K562 (cell line): ENCODE results near the gene MYO9A. TPM values are rescaled to one million over a fixed set of nuclear protein-coding genes. Genes with fewer than 3 reads are reported as not detected.

Experiments used
- ATAC-seq: fragments of 200-7000 bp; cut with Tn5 transposase; 3 replicates; pipeline ENCODE4 v1.9.1; 2020; ENCODE audit warnings: moderate library complexity
- BruUV-seq: library from RNA; stranded (reverse); fragments of 400-500 nt; replicated peaks from 2 replicates; lab custom pipeline; 2021; lab: Mats Ljungman, UMichigan
- CTCF ChIA-PET: fragments of 300-600 bp; formaldehyde crosslinking; extraction: SDS; loops from one replicate; lab custom pipeline; 2021; ENCODE audit warnings: low intra/inter-chr PET ratio; lab: Yijun Ruan, JAX
- POLR2A ChIA-PET: fragments of 300-600, 350-650 bp; sonication (Branson Sonifier 250); formaldehyde crosslinking; extraction: SDS; loops from one replicate; lab custom pipeline; 2021; ENCODE audit warnings: antibody characterized with exemption, inconsistent platforms; lab: Yijun Ruan, JAX
- DNase-seq, 4 experiments: peaks; one replicate each; pipeline versions ENCODE4 v3.0.0 to v3.0.0-alpha.2; 2011 to 2018; ENCODE audit warnings: low spot score in 3 of 4, mixed read lengths in 3 of 4; ENCODE audit errors: extremely low read depth in 1 of 4
- FAIRE-seq: peaks from 2 replicates; lab custom pipeline; 2011; peaks lifted over from hg19 to GRCh38; lab: Jason Lieb, UNC
- H2AFZ ChIP-seq: 2 replicates; pipeline ENCODE4 v1.6.0; 2011; ENCODE audit warnings: low read depth, low read length, control low read depth, inconsistent platforms
- H3K27ac ChIP-seq: fragments of 200-600 bp; 3 replicates; pipeline ENCODE4 v1.8.0; 2011; ENCODE audit warnings: low read depth, mild to moderate bottlenecking, control low read depth, inconsistent platforms, low read length, moderate library complexity, mixed read lengths; ENCODE audit errors: extremely low read depth
- H3K27me3 ChIP-seq, 2 experiments: fragments of 300-600 bp in 1 of 2; 2 replicates in 1 of 2; 3 replicates in 1 of 2; pipeline versions ENCODE4 v1.6.0 to v1.8.0; 2011; ENCODE audit warnings: inconsistent platforms in 2 of 2, low read length in 2 of 2, mild to moderate bottlenecking in 1 of 2, mixed read lengths in 1 of 2, moderate library complexity in 1 of 2; ENCODE audit not compliant: control insufficient read depth in 2 of 2, insufficient read depth in 2 of 2
- H3K36me3 ChIP-seq: fragments of 300-600 bp; 3 replicates; pipeline ENCODE4 v1.8.0; 2011; ENCODE audit warnings: mild to moderate bottlenecking, low read length, inconsistent platforms; ENCODE audit not compliant: control insufficient read depth, insufficient read depth
- H3K4me1 ChIP-seq, 2 experiments: fragments of 200-600 bp in 1 of 2; replicated peaks in 1 of 2; 2 replicates in 1 of 2; 3 replicates in 1 of 2; pipeline versions ENCODE4 v1.5.1 to v1.8.0; 2011; ENCODE audit warnings: inconsistent platforms in 2 of 2, low read length in 2 of 2, mild to moderate bottlenecking in 1 of 2, mixed read lengths in 1 of 2, moderate library complexity in 1 of 2; ENCODE audit not compliant: control insufficient read depth in 2 of 2, insufficient read depth in 2 of 2
- H3K4me2 ChIP-seq: 2 replicates; pipeline ENCODE4 v1.6.1; 2011; ENCODE audit warnings: low read length, control low read depth, inconsistent platforms, mixed read lengths; ENCODE audit not compliant: insufficient read depth
- H3K4me3 ChIP-seq: fragments of 200-600 bp; sonication (generic), shearing (Covaris generic); 2 replicates; pipeline ENCODE4 v1.5.1; 2016; ENCODE audit warnings: control low read depth, inconsistent platforms
- H3K79me2 ChIP-seq: fragments of 200-600 bp; 3 replicates; pipeline ENCODE4 v1.8.0; 2011; ENCODE audit warnings: low read length, inconsistent platforms; ENCODE audit not compliant: control insufficient read depth, insufficient read depth
- H3K9ac ChIP-seq, 2 experiments: 2 replicates each; pipeline versions ENCODE4 v1.6.0 to v1.6.1; 2011; ENCODE audit warnings: low read depth in 2 of 2, low read length in 2 of 2, control low read depth in 1 of 2, inconsistent platforms in 1 of 2, mild to moderate bottlenecking in 1 of 2, mixed read lengths in 1 of 2; ENCODE audit not compliant: insufficient read depth in 1 of 2
- H3K9me1 ChIP-seq: one replicate; pipeline ENCODE4 v1.6.0; 2011; ENCODE audit warnings: inconsistent platforms, mild to moderate bottlenecking, low read length, moderate library complexity; ENCODE audit not compliant: control insufficient read depth, insufficient read depth
- H3K9me3 ChIP-seq: replicated peaks from 2 replicates; pipeline ENCODE4 v1.5.1; 2011; ENCODE audit warnings: low read depth, low read length, inconsistent platforms; ENCODE audit not compliant: control insufficient read depth, insufficient read depth
- H4K20me1 ChIP-seq: replicated peaks from 2 replicates; pipeline ENCODE4 v1.6.1; 2011; ENCODE audit warnings: low read length, inconsistent platforms, mixed read lengths; ENCODE audit not compliant: control insufficient read depth, insufficient read depth
- CREB1 ChIP-seq, 2 experiments: sonication (generic) in 1 of 2; formaldehyde crosslinking in 1 of 2; IDR thresholded peaks; 2 replicates each; pipeline versions ENCODE4 v1.6.1 to v1.8.0; 2012 to 2022; ENCODE audit warnings: inconsistent platforms in 1 of 2, mild to moderate bottlenecking in 1 of 2, missing genetic modification reagents in 1 of 2, moderate library complexity in 1 of 2
- GTF2E2 ChIP-seq: fragments of 200-800 bp; sonication (Bioruptor generic); IDR thresholded peaks from 2 replicates; pipeline ENCODE4 v1.6.1; 2016; ENCODE audit warnings: missing genetic modification characterization, missing compliant biosample characterization
- HDAC8 ChIP-seq: fragments of 450-650 bp; IDR thresholded peaks from 2 replicates; pipeline ENCODE4 v1.6.1; 2016; ENCODE audit warnings: mild to moderate bottlenecking, missing genetic modification characterization, moderate library complexity, missing compliant biosample characterization
- KLF13 ChIP-seq: fragments of 450-650 bp; IDR thresholded peaks from 2 replicates; pipeline ENCODE4 v1.6.1; 2016; ENCODE audit warnings: missing genetic modification characterization, low read depth, mild to moderate bottlenecking, missing compliant biosample characterization, moderate library complexity, borderline replicate concordance
- PYGO2 ChIP-seq: fragments of 450-650 bp; IDR thresholded peaks from 2 replicates; pipeline ENCODE4 v1.6.1; 2016; ENCODE audit warnings: mild to moderate bottlenecking, missing genetic modification characterization, moderate library complexity, missing compliant biosample characterization
- SIN3B ChIP-seq: fragments of 450-650 bp; IDR thresholded peaks from 2 replicates; pipeline ENCODE4 v1.6.1; 2017; ENCODE audit warnings: low read depth, mild to moderate bottlenecking, moderate library complexity
- SREBF2 ChIP-seq: sonication (generic); formaldehyde crosslinking; IDR thresholded peaks from 2 replicates; pipeline ENCODE4 v1.4.0; 2020; ENCODE audit warnings: mild to moderate bottlenecking, missing genetic modification reagents
- U2AF2 ChIP-seq: fragments of 200-400 bp; formaldehyde crosslinking; optimal IDR thresholded peaks from 2 replicates; pipeline ENCODE3; 2017; ENCODE audit warnings: low read depth, mild to moderate bottlenecking, low read length
- ZMIZ1 ChIP-seq, 2 experiments: fragments of 150-350 bp in 1 of 2; IDR thresholded peaks; 2 replicates each; pipeline ENCODE4 v1.6.1; 2012 to 2016; ENCODE audit warnings: low read depth in 2 of 2, low read length in 2 of 2, mild to moderate bottlenecking in 1 of 2, moderate library complexity in 1 of 2
- ZNF134 ChIP-seq: fragments of 250-450 bp; sonication (Bioruptor Pico); conservative IDR thresholded peaks from 2 replicates; pipeline ENCODE4 v1.4.0; 2020
- ZNF253 ChIP-seq: fragments of 250-450 bp; sonication (Bioruptor Pico); conservative IDR thresholded peaks from 2 replicates; pipeline ENCODE4 v1.6.1; 2021; ENCODE audit warnings: mild to moderate bottlenecking
- ZNF707 ChIP-seq: fragments of 250-450 bp; sonication (Bioruptor Pico); conservative IDR thresholded peaks from 2 replicates; pipeline ENCODE4 v1.8.0; 2022; ENCODE audit warnings: inconsistent platforms, mild to moderate bottlenecking, moderate library complexity
- WGBS: fragments of 100-300 bp; shearing (Covaris generic); methylation state at CpG from one replicate; pipeline ENCODE4 v1.1.6; 2016; ENCODE audit warnings: low coverage, mixed read lengths; ENCODE audit not compliant: insufficient coverage; ENCODE audit errors: missing lambda C conversion rate; 5-methylcytosine and 5-hydroxymethylcytosine counted together
- in situ Hi-C: fragments of 300-500 bp; cut with MboI; formaldehyde crosslinking; loops from 4 replicates; pipeline ENCODE4 v1.15.0; 2018; ENCODE audit warnings: inconsistent platforms, mixed read lengths
- intact Hi-C: fragments of 100-400 bp; cut with micrococcal nuclease; formaldehyde crosslinking; loops from 2 replicates; pipeline ENCODE4 v1.14.2; 2022
- polyA plus RNA-seq, 8 experiments: library from polyadenylated mRNA; depleted of rRNA in 4 of 8; stranded (reverse) in 5 of 8; unstranded in 3 of 8; fragments of >200 nt; fragmentation: Nextera tagmentation in 2 of 8; fragmentation: Illumina TruSeq in 1 of 8; extraction: Ambion mirVana in 2 of 8; extraction: Trizol in 1 of 8; gene quantifications; 2 replicates each; pipeline versions ENCODE4 v1.2.1 to v1.2.3, GENCODE V29; 2011 to 2014; ENCODE audit warnings: inconsistent platforms in 1 of 8, missing spikeins in 1 of 8
- total RNA-seq, 7 experiments: library from RNA; depleted of rRNA in 6 of 7; stranded (reverse); fragments of >200 nt in 6 of 7; fragmentation: Illumina TruSeq in 2 of 7; extraction: Trizol in 2 of 7; gene quantifications; 2 replicates each; pipeline versions ENCODE4 v1.2.1 to v1.2.3, GENCODE V29; 2011 to 2021; ENCODE audit warnings: low replicate concordance in 1 of 7
- TF ChIP-seq, protein P1 (sequence below): fragments of 450-650 bp; formaldehyde crosslinking; IDR thresholded peaks from 2 replicates; pipeline ENCODE4 v1.4.0; 2022; ENCODE audit warnings: mild to moderate bottlenecking, moderate library complexity
- TF ChIP-seq, protein P2 (sequence below): fragments of 450-650 bp; IDR thresholded peaks from 2 replicates; pipeline ENCODE4 v1.6.1; 2014; ENCODE audit warnings: low read depth, mild to moderate bottlenecking, moderate library complexity, borderline replicate concordance

The MYO9A gene
- total and polyA plus RNA-seq, 9 of the 15 experiments (the other 6 are each of a cell fraction or from before 2014, with no cell fraction given) = 1.9 to 15.4 (median 5.8) TPM

- TF ChIP-seq SREBF2 (CRISPR knock-in tag) (no peak), KLF13 (tag) (no peak), ZNF253 (CRISPR knock-in tag) (no peak), HDAC8 (tag) (no peak), ZNF134 (CRISPR knock-in tag) (no peak), GTF2E2 (no peak), ZMIZ1 (IDR thresholded peaks at IDR 0.05; ENCODE audit: low read depth in 2 of 2, low read length in 2 of 2) (no peak), PYGO2 (tag) (no peak), CREB1 (IDR thresholded peaks at IDR 0.05) (no peak), CREB1 (CRISPR knock-in tag; IDR thresholded peaks at IDR 0.05) (no peak), SIN3B (no peak), ZNF707 (CRISPR knock-in tag) (no peak), U2AF2 (no peak)
- TF ChIP-seq, protein P1, sequence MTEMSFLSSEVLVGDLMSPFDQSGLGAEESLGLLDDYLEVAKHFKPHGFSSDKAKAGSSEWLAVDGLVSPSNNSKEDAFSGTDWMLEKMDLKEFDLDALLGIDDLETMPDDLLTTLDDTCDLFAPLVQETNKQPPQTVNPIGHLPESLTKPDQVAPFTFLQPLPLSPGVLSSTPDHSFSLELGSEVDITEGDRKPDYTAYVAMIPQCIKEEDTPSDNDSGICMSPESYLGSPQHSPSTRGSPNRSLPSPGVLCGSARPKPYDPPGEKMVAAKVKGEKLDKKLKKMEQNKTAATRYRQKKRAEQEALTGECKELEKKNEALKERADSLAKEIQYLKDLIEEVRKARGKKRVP = no peak
- TF ChIP-seq, protein P2, sequence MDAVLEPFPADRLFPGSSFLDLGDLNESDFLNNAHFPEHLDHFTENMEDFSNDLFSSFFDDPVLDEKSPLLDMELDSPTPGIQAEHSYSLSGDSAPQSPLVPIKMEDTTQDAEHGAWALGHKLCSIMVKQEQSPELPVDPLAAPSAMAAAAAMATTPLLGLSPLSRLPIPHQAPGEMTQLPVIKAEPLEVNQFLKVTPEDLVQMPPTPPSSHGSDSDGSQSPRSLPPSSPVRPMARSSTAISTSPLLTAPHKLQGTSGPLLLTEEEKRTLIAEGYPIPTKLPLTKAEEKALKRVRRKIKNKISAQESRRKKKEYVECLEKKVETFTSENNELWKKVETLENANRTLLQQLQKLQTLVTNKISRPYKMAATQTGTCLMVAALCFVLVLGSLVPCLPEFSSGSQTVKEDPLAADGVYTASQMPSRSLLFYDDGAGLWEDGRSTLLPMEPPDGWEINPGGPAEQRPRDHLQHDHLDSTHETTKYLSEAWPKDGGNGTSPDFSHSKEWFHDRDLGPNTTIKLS = no peak
Measured at GRCh38 chr15:71809346-71809745, 308.6 kb downstream of the MYO9A start.

More at GRCh38 chr15:71809346-71809745, 308.6 kb downstream of the MYO9A start:
- DNase-seq (no peak), FAIRE-seq (no peak), ATAC-seq (no peak)
- no peaks in the 10 kb centered on the region for H3K9me3 ChIP-seq
- WGBS = 1% methylated on average over 7 of the region's 8 CpGs
- H3K4me1 ChIP-seq = peaks cover 0 to 6% of the 10 kb centered on the region in 2 experiments; a peak in 2 of 5 replicates
- no peak overlapping the region for H2AFZ ChIP-seq
- H3K79me2 ChIP-seq = no peaks in the 10 kb centered on the region
- H3K27me3 ChIP-seq = peaks cover 35 to 63% of the 10 kb centered on the region in 2 experiments; a peak in 4 of 5 replicates
- no peaks in the 10 kb centered on the region for H3K9me1 ChIP-seq
- no peak overlapping the region for H3K27ac ChIP-seq
- ChIA-PET CTCF (no interaction called here), POLR2A (no interaction called here)
- no peak overlapping the region for H3K4me3 ChIP-seq
- in situ Hi-C loops (loop anchor here (5.0 kb wide), 1 partner anchor 343 kb away; no protein-coding TSS in a partner anchor), intact Hi-C loops (loop anchor here (10.0 kb wide), 2 partner anchors 365 to 425 kb away; no protein-coding TSS in a partner anchor)
- H3K9ac ChIP-seq = no peak overlapping the region
- no TSS peak for BruUV-seq
- H3K36me3 ChIP-seq = no peaks in the 10 kb centered on the region
- no peak overlapping the region for H3K4me2 ChIP-seq
- peaks cover 5% of the 10 kb centered on the region for H4K20me1 ChIP-seq
